Measurements from ENCODE around the gene TFCP2.
"Not testable (repeated sequence)": the region's sequence is repeated elsewhere in the genome, so short reads cannot be mapped to it uniquely, and the experiment has no call there.

TFCP2 gene

GRCh38 chr12:51078346-51078745 lies 94.6 kb downstream of the TFCP2 start:
- DNase-seq = not testable (repeated sequence)

- DNase-seq = no peak
Observed at GRCh38 chr12:51077930-51078329, 95.0 kb downstream of the TFCP2 start.

GRCh38 chr12:51076236-51076930 lies 96.6 kb downstream of the TFCP2 start:
- DNase-seq = no peak

- DNase-seq = no peak
Observed at GRCh38 chr12:51075390-51075789, 97.5 kb downstream of the TFCP2 start.

- DNase-seq = no peak
Observed at GRCh38 chr12:51071663-51072062, 101.3 kb downstream of the TFCP2 start.

- no peak for DNase-seq
Observed at GRCh38 chr12:51070004-51070403, 102.9 kb downstream of the TFCP2 start.

GRCh38 chr12:51067771-51068170 lies 105.2 kb downstream of the TFCP2 start:
- no peak for DNase-seq

- DNase-seq = no peak
Observed at GRCh38 chr12:51067229-51067628, 105.7 kb downstream of the TFCP2 start.

GRCh38 chr12:51065530-51065929 lies 107.4 kb downstream of the TFCP2 start:
- DNase-seq = no peak

GRCh38 chr12:51062631-51063397 lies 110.1 kb downstream of the TFCP2 start:
- no peak for DNase-seq

- no peak for DNase-seq
Observed at GRCh38 chr12:51059086-51059485, 113.8 kb downstream of the TFCP2 start.

GRCh38 chr12:51056242-51056641 lies 116.7 kb downstream of the TFCP2 start:
- DNase-seq = no peak

- no peak for DNase-seq
Observed at GRCh38 chr12:51055060-51055459, 117.9 kb downstream of the TFCP2 start.

- no peak for DNase-seq
Observed at GRCh38 chr12:51051787-51052186, 121.1 kb downstream of the TFCP2 start.

- no peak for DNase-seq
Observed at GRCh38 chr12:51049525-51049924, 123.4 kb downstream of the TFCP2 start.

GRCh38 chr12:51048661-51049251 lies 124.2 kb downstream of the TFCP2 start:
- no peak for DNase-seq

GRCh38 chr12:51047655-51048540 lies 125.0 kb downstream of the TFCP2 start, which contains the start of gene LETMD1:
TSS of gene LETMD1 (plus strand) at chr12:51048327. CDS start at chr12:51048357, 30 bp downstream.
- peak; percentile 99 for DNase-seq
